SK-N-SH (cell line): Measurements from ENCODE around the gene PLOD3. TPM values are rescaled to one million over a fixed set of nuclear protein-coding genes. Genes with fewer than 3 reads are reported as not detected.
A peak's percentile ranks its signal among the peaks of the same experiment; 100 is the strongest.

Experiments used
- CTCF ChIA-PET: fragments of 300-600, 350-600 bp; formaldehyde crosslinking; extraction: SDS; loops from one replicate; lab custom pipeline; 2021; lab: Yijun Ruan, JAX
- POLR2A ChIA-PET: fragments of 350-600 bp; sonication (Branson Sonifier 250); formaldehyde crosslinking; extraction: SDS; loops from one replicate; lab custom pipeline; 2020; ENCODE audit warnings: antibody characterized with exemption, inconsistent platforms; lab: Yijun Ruan, JAX
- DNase-seq: peaks from one replicate; pipeline ENCODE4 v3.0.0; 2012
- H2AFZ ChIP-seq: fragments of 200-600 bp; sonication (generic); 2 replicates; pipeline ENCODE4 v1.8.1; 2016; ENCODE audit warnings: antibody characterized with exemption, mild to moderate bottlenecking, low read depth
- H3F3A ChIP-seq: fragments of 200-600 bp; sonication (generic); replicated peaks from 2 replicates; pipeline ENCODE3; 2016; ENCODE audit warnings: antibody characterized with exemption, mild to moderate bottlenecking; ENCODE audit not compliant: insufficient read depth
- H3K27ac ChIP-seq, 2 experiments: fragments of 200-500 bp in 1 of 2; fragments of 200-600 bp in 1 of 2; sonication (Bioruptor generic) in 1 of 2; sonication (generic), shearing (Covaris generic) in 1 of 2; 2 replicates each; pipeline versions ENCODE4 v1.5.1 to v1.6.1; 2014 to 2016; ENCODE audit warnings: low read depth in 2 of 2, inconsistent platforms in 1 of 2, low read length in 1 of 2, mild to moderate bottlenecking in 1 of 2, mixed read lengths in 1 of 2
- H3K27me3 ChIP-seq: fragments of 200-600 bp; sonication (generic), shearing (Covaris generic); 2 replicates; pipeline ENCODE4 v1.6.1; 2016; ENCODE audit warnings: mixed run types; ENCODE audit not compliant: insufficient read depth
- H3K36me3 ChIP-seq, 2 experiments: fragments of 200-500 bp in 1 of 2; fragments of 200-600 bp in 1 of 2; sonication (Bioruptor generic) in 1 of 2; sonication (generic) in 1 of 2; replicated peaks in 1 of 2; 2 replicates each; pipeline versions ENCODE3 to v1.5.1; 2014 to 2016; ENCODE audit warnings: low read length in 1 of 2, mild to moderate bottlenecking in 1 of 2; ENCODE audit not compliant: insufficient read depth in 2 of 2, control insufficient read depth in 1 of 2
- H3K4me1 ChIP-seq, 2 experiments: fragments of 200-500 bp in 1 of 2; fragments of 200-600 bp in 1 of 2; sonication (Bioruptor generic) in 1 of 2; sonication (generic), shearing (Covaris generic) in 1 of 2; 2 replicates each; pipeline versions ENCODE4 v1.5.1 to v1.6.1; 2014 to 2016; ENCODE audit warnings: low read depth in 1 of 2, low read length in 1 of 2, mixed run types in 1 of 2; ENCODE audit not compliant: insufficient read depth in 2 of 2, control insufficient read depth in 1 of 2
- H3K4me2 ChIP-seq: fragments of 200-600 bp; sonication (generic), shearing (Covaris generic); 2 replicates; pipeline ENCODE4 v1.6.1; 2017; ENCODE audit warnings: mixed run types
- H3K4me3 ChIP-seq, 2 experiments: fragments of 200-500 bp in 1 of 2; fragments of 200-600 bp in 1 of 2; sonication (Bioruptor generic) in 1 of 2; sonication (generic), shearing (Covaris generic) in 1 of 2; 2 replicates each; pipeline versions ENCODE4 v1.5.1 to v1.8.1; 2014 to 2016; ENCODE audit warnings: low read depth in 2 of 2, inconsistent platforms in 1 of 2, low read length in 1 of 2, mild to moderate bottlenecking in 1 of 2, mixed read lengths in 1 of 2, moderate library complexity in 1 of 2
- H3K79me2 ChIP-seq: fragments of 200-600 bp; sonication (generic); 2 replicates; pipeline ENCODE4 v1.8.1; 2017; ENCODE audit warnings: mild to moderate bottlenecking; ENCODE audit not compliant: insufficient read depth
- H3K9ac ChIP-seq: fragments of 200-600 bp; sonication (generic); 2 replicates; pipeline ENCODE4 v1.6.1; 2017; ENCODE audit warnings: mixed run types
- H3K9me2 ChIP-seq: fragments of 200-600 bp; sonication (generic); 2 replicates; pipeline ENCODE4 v1.6.1; 2017; ENCODE audit warnings: mixed run types
- H3K9me3 ChIP-seq: fragments of 200-600 bp; sonication (generic); 2 replicates; pipeline ENCODE4 v1.6.1; 2017; ENCODE audit warnings: mixed run types, mild to moderate bottlenecking, moderate library complexity
- H4K20me1 ChIP-seq: fragments of 200-600 bp; sonication (generic); 2 replicates; pipeline ENCODE4 v1.6.1; 2017; ENCODE audit warnings: mild to moderate bottlenecking, mixed run types; ENCODE audit not compliant: insufficient read depth
- ELF1 ChIP-seq: IDR thresholded peaks from 2 replicates; pipeline ENCODE4 v1.4.0; 2012
- EZH2phosphoT487 ChIP-seq: fragments of 200-600 bp; sonication (generic); IDR thresholded peaks from 2 replicates; pipeline ENCODE4 v1.6.1; 2017; ENCODE audit warnings: low read depth, mixed run types, mild to moderate bottlenecking, antibody characterized with exemption, moderate library complexity, borderline replicate concordance
- FOSL2 ChIP-seq: IDR thresholded peaks from 2 replicates; pipeline ENCODE4 v1.4.0; 2012; ENCODE audit warnings: low read depth, mild to moderate bottlenecking, moderate library complexity, borderline replicate concordance
- FOXJ3 ChIP-seq: sonication (generic); formaldehyde crosslinking; IDR thresholded peaks from 2 replicates; pipeline ENCODE4 v1.5.1; 2020; ENCODE audit warnings: mild to moderate bottlenecking, missing genetic modification reagents
- FOXM1 ChIP-seq: IDR thresholded peaks from 2 replicates; pipeline ENCODE4 v1.4.0; 2012; ENCODE audit warnings: low read depth, mild to moderate bottlenecking
- GATA2 ChIP-seq: sonication (generic); formaldehyde crosslinking; IDR thresholded peaks from 2 replicates; pipeline ENCODE4 v1.5.0; 2020; ENCODE audit warnings: mild to moderate bottlenecking, missing genetic modification reagents
- JUND ChIP-seq: IDR thresholded peaks from 2 replicates; pipeline ENCODE4 v1.4.0; 2012
- MEF2A ChIP-seq: IDR thresholded peaks from 2 replicates; pipeline ENCODE4 v1.4.0; 2012; ENCODE audit warnings: low read depth, borderline replicate concordance
- NFIC ChIP-seq: IDR thresholded peaks from 2 replicates; pipeline ENCODE4 v1.4.0; 2012; ENCODE audit warnings: borderline replicate concordance
- NRF1 ChIP-seq: IDR thresholded peaks from 2 replicates; pipeline ENCODE4 v1.6.1; 2012; ENCODE audit warnings: low read depth, mild to moderate bottlenecking, low read length
- POLR2AphosphoS5 ChIP-seq: IDR thresholded peaks from 2 replicates; pipeline ENCODE4 v1.6.1; 2012; ENCODE audit warnings: low read depth, low read length
- RCOR1 ChIP-seq: fragments of 150-350 bp; IDR thresholded peaks from 2 replicates; pipeline ENCODE4 v1.6.1; 2017; ENCODE audit warnings: antibody characterized with exemption, low read length
- RXRA ChIP-seq: IDR thresholded peaks from 2 replicates; pipeline ENCODE4 v1.4.0; 2012; ENCODE audit warnings: low read depth, mild to moderate bottlenecking, borderline replicate concordance
- SIN3A ChIP-seq: IDR thresholded peaks from 2 replicates; pipeline ENCODE4 v1.6.1; 2012; ENCODE audit warnings: low read depth, mild to moderate bottlenecking, low read length, moderate library complexity, borderline replicate concordance
- SMC3 ChIP-seq: IDR thresholded peaks from 2 replicates; pipeline ENCODE4 v1.6.1; 2012; ENCODE audit warnings: low read depth, low read length, improper control_type of control experiment
- TCF12 ChIP-seq: IDR thresholded peaks from 2 replicates; pipeline ENCODE4 v1.4.0; 2012
- TEAD4 ChIP-seq: IDR thresholded peaks from 2 replicates; pipeline ENCODE4 v1.4.0; 2012; ENCODE audit warnings: mild to moderate bottlenecking, borderline replicate concordance; ENCODE audit not compliant: insufficient read depth
- WGBS: methylation state at CpG from one replicate; pipeline ENCODE4 v1.1.6; 2017; ENCODE audit warnings: low lambda C conversion rate; 5-methylcytosine and 5-hydroxymethylcytosine counted together
- polyA plus RNA-seq, 3 experiments: library from polyadenylated mRNA; depleted of rRNA; stranded (reverse); fragments of >200 nt; gene quantifications; 2 replicates each; pipeline ENCODE4 v1.2.3, GENCODE V29; 2012
- TF ChIP-seq, protein P1 (sequence below): IDR thresholded peaks from 2 replicates; pipeline ENCODE4 v1.4.0; 2012; ENCODE audit warnings: low read depth, borderline replicate concordance
- TF ChIP-seq, protein P2 (sequence below): IDR thresholded peaks from 2 replicates; pipeline ENCODE4 v1.4.0; 2012; ENCODE audit warnings: low read depth
- TF ChIP-seq, protein P3 (sequence below): IDR thresholded peaks from 2 replicates; pipeline ENCODE4; 2012
- TF ChIP-seq, protein P4 (sequence below): IDR thresholded peaks from 2 replicates; pipeline ENCODE4 v1.6.1; 2012; ENCODE audit warnings: mild to moderate bottlenecking, low read depth, low read length, moderate library complexity

Gene PLOD3
- polyA plus RNA-seq, 1 of the 3 experiments (the other 2 are of a cell fraction) = 276 TPM

- no peak for TF ChIP-seq SIN3A
- no peak for TF ChIP-seq MEF2A
- peak; percentile 86 for TF ChIP-seq NRF1
- no peak for TF ChIP-seq FOXJ3 (CRISPR knock-in tag)
- TF ChIP-seq FOXM1 = no peak
Observed at GRCh38 chr7:101245147-101245668, 27.8 kb upstream of the PLOD3 start (continued).

DNA sequence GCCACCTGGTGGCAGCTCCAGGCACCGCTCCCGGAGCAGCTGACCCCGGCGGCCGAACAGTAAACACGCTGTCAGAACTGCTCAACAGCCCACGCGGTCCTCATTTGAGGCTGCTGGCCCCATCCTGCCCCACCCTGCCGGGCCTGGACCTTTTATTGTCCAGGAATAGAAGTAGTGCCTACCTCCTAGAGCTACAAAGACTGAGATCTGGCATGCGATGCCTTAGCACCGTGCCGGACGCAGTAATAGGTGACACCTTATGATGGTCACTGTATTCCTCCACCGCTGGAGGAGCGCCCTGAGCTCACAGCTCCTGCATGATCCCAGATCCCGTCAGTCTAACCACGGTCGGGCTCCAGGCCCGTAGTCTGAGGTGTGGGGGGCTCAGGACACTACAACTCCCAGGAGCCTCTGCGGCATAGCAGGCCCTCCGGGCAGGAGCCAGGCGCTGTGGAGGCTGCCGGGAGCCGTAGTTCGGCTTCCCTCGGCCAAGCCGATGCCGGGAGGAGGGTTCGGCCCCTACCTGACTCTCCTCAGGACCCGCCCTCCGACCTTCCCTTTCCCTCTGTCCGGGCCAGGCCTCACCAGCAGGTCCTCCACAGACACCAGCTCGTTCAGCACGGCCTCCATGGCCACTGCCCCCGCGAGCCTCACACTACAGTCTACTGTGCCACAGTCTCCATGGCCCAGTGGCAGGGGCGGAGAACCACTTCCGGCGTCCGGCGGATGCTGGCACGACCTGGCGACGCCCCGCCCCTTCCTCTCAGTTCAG, 27.2 kb upstream of the PLOD3 start, which contains the start of gene FIS1:
Gene FIS1, minus strand, starts transcription at position 707 of the 772 bp plus-strand sequence. Its CDS starts 77 bp downstream, at position 630.
- CTCF ChIA-PET = interaction anchor here (0.6 to 6.0 kb wide), 52 partner anchors 9 to 392 kb away, joined by 3 to 66 read pairs (median 5); partner anchors contain the start of genes IFT22, NAT16, PLOD3 and SLC12A9
- TF ChIP-seq, protein P1, sequence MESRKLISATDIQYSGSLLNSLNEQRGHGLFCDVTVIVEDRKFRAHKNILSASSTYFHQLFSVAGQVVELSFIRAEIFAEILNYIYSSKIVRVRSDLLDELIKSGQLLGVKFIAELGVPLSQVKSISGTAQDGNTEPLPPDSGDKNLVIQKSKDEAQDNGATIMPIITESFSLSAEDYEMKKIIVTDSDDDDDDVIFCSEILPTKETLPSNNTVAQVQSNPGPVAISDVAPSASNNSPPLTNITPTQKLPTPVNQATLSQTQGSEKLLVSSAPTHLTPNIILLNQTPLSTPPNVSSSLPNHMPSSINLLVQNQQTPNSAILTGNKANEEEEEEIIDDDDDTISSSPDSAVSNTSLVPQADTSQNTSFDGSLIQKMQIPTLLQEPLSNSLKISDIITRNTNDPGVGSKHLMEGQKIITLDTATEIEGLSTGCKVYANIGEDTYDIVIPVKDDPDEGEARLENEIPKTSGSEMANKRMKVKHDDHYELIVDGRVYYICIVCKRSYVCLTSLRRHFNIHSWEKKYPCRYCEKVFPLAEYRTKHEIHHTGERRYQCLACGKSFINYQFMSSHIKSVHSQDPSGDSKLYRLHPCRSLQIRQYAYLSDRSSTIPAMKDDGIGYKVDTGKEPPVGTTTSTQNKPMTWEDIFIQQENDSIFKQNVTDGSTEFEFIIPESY = 0 out of 2 replicates have a peak, but pooled peaks have one; percentile 50
- TF ChIP-seq NFIC (no peak; the same call in 1 of the 2 replicates), ELF1 (peak; percentile 67), RCOR1 (peak; percentile 3; the same call in 1 of the 2 replicates), TEAD4 (no peak), GATA2 (0 out of 2 replicates have a peak, but pooled peaks have one; percentile 27), TCF12 (no peak), EZH2phosphoT487 (no peak), RXRA (no peak), FOXM1 (no peak), SMC3 (peak; percentile 83; the same call in 1 of the 2 replicates), POLR2AphosphoS5 (peak; percentile 94), JUND (no peak), SIN3A (peak; percentile 99), FOSL2 (no peak)
- TF ChIP-seq, protein P2, sequence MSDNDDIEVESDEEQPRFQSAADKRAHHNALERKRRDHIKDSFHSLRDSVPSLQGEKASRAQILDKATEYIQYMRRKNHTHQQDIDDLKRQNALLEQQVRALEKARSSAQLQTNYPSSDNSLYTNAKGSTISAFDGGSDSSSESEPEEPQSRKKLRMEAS = peak; percentile 91
- TF ChIP-seq, protein P3, sequence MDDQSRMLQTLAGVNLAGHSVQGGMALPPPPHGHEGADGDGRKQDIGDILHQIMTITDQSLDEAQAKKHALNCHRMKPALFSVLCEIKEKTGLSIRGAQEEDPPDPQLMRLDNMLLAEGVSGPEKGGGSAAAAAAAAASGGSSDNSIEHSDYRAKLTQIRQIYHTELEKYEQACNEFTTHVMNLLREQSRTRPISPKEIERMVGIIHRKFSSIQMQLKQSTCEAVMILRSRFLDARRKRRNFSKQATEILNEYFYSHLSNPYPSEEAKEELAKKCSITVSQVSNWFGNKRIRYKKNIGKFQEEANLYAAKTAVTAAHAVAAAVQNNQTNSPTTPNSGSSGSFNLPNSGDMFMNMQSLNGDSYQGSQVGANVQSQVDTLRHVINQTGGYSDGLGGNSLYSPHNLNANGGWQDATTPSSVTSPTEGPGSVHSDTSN = 0 out of 2 replicates have a peak, but pooled peaks have one; percentile 19
- TF ChIP-seq, protein P4, sequence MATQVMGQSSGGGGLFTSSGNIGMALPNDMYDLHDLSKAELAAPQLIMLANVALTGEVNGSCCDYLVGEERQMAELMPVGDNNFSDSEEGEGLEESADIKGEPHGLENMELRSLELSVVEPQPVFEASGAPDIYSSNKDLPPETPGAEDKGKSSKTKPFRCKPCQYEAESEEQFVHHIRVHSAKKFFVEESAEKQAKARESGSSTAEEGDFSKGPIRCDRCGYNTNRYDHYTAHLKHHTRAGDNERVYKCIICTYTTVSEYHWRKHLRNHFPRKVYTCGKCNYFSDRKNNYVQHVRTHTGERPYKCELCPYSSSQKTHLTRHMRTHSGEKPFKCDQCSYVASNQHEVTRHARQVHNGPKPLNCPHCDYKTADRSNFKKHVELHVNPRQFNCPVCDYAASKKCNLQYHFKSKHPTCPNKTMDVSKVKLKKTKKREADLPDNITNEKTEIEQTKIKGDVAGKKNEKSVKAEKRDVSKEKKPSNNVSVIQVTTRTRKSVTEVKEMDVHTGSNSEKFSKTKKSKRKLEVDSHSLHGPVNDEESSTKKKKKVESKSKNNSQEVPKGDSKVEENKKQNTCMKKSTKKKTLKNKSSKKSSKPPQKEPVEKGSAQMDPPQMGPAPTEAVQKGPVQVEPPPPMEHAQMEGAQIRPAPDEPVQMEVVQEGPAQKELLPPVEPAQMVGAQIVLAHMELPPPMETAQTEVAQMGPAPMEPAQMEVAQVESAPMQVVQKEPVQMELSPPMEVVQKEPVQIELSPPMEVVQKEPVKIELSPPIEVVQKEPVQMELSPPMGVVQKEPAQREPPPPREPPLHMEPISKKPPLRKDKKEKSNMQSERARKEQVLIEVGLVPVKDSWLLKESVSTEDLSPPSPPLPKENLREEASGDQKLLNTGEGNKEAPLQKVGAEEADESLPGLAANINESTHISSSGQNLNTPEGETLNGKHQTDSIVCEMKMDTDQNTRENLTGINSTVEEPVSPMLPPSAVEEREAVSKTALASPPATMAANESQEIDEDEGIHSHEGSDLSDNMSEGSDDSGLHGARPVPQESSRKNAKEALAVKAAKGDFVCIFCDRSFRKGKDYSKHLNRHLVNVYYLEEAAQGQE = 0 out of 2 replicates have a peak, but pooled peaks have one; percentile 20

More for the DNA sequence above, 27.2 kb upstream of the PLOD3 start, which contains the start of gene FIS1:
- no peaks in the 10 kb centered on the region for H3K9me3 ChIP-seq
- peak within 1 kb of the TSS; percentile 80 to 93 for H3K27ac ChIP-seq
- peak; percentile 98 for DNase-seq
- no peaks in the 10 kb centered on the region for H3K9me2 ChIP-seq
- no peaks in the 10 kb centered on the region for H3K27me3 ChIP-seq
- H3K4me3 ChIP-seq = peak within 1 kb of the TSS; percentile 77 to 89
- H3F3A ChIP-seq = peaks cover 8% of the 10 kb centered on the region
- peak within 1 kb of the TSS; percentile 73 for H2AFZ ChIP-seq
- peaks cover 82% of the 10 kb centered on the region for H3K79me2 ChIP-seq
- 1% methylated on average over 42 of the region's 45 CpGs for WGBS
- H3K4me1 ChIP-seq = peaks cover 7 to 14% of the 10 kb centered on the region in 2 experiments; a peak in 1 of 4 replicates
- peaks cover 22% of the 10 kb centered on the region; the same call in 1 of the 2 replicates for H4K20me1 ChIP-seq
- H3K9ac ChIP-seq = peak within 1 kb of the TSS; percentile 68
- POLR2A ChIA-PET = interaction anchor here (1.2 to 2.2 kb wide), 7 partner anchors 8 to 101 kb away, joined by 4 to 38 read pairs (median 7); partner anchors contain the start of genes PLOD3, VGF and ZNHIT1
- peaks cover 13 to 48% of the 10 kb centered on the region in 2 experiments for H3K36me3 ChIP-seq
- H3K4me2 ChIP-seq = peak within 1 kb of the TSS; percentile 98
